ENCODE data around the gene SPRY1. TPM values are rescaled to one million over a fixed set of nuclear protein-coding genes. Genes with fewer than 3 reads are reported as not detected.

The SPRY1 gene
- total and polyA plus RNA-seq, 9 of the 15 experiments (the other 6 are each of a cell fraction or from before 2014, with no cell fraction given), result 0.18 to 1.9 (median 0.45) TPM; not detected in 1

GRCh38 chr4:123349421-123350190, 47.0 kb upstream of the SPRY1 start (continued):
- TF ChIP-seq USF2 (CRISPR knock-in tag; IDR thresholded peaks at IDR 0.05), result no peak
- no peak for TF ChIP-seq CHD1 (IDR thresholded peaks at IDR 0.05; ENCODE audit: low read length)
- peak; percentile 97 for TF ChIP-seq PTTG1 (tag; IDR thresholded peaks at IDR 0.05; ENCODE audit: low read depth)
- peak; percentile 99 for TF ChIP-seq PML (IDR thresholded peaks at IDR 0.05; ENCODE audit: low read length)
- no peak for TF ChIP-seq ZNF232 (CRISPR knock-in tag; IDR thresholded peaks at IDR 0.05)
- TF ChIP-seq NBN (IDR thresholded peaks at IDR 0.05; ENCODE audit: low read depth), result peak; percentile 85
- TF ChIP-seq NFRKB (IDR thresholded peaks at IDR 0.05; ENCODE audit: low read depth), result no peak
- 0 out of 2 replicates have a peak, but pooled peaks have one; percentile 54 for TF ChIP-seq ZFP30 (CRISPR knock-in tag; IDR thresholded peaks at IDR 0.05; ENCODE audit: borderline replicate concordance)
- peak; percentile 88 for TF ChIP-seq ATF3 (IDR thresholded peaks at IDR 0.05)
- TF ChIP-seq ATF3 (CRISPR knock-in tag; conservative IDR thresholded peaks at IDR 0.05), result no peak
- peak; percentile 97 for TF ChIP-seq ZNF695 (CRISPR knock-in tag; IDR thresholded peaks at IDR 0.05)
- peak; percentile 80 for TF ChIP-seq MEIS2 (IDR thresholded peaks at IDR 0.05; ENCODE audit: partially characterized antibody)
- TF ChIP-seq ZNF609 (CRISPR knock-in tag; IDR thresholded peaks at IDR 0.05; ENCODE audit: borderline replicate concordance), result peak; percentile 72; the same call in 1 of the 2 replicates
- no peak for TF ChIP-seq GABPB1 (CRISPR knock-in tag; IDR thresholded peaks at IDR 0.05)
- no peak; the same call in 1 of the 2 replicates for TF ChIP-seq SMC3 (conservative IDR thresholded peaks at IDR 0.05; ENCODE audit: insufficient read depth, low read depth, low read length)
- TF ChIP-seq GABPB2 (CRISPR knock-in tag; conservative IDR thresholded peaks at IDR 0.05), result no peak
- 0 out of 2 replicates have a peak, but pooled peaks have one; percentile 16 for TF ChIP-seq HCFC1 (IDR thresholded peaks at IDR 0.05; ENCODE audit: low read depth, low read length)
- TF ChIP-seq HSF4 (CRISPR knock-in tag; IDR thresholded peaks at IDR 0.05; ENCODE audit: borderline replicate concordance), result peak; percentile 99
- no peak for TF ChIP-seq BRCA1 (IDR thresholded peaks at IDR 0.05)
- TF ChIP-seq BRCA1 (CRISPR knock-in tag; IDR thresholded peaks at IDR 0.05), result no peak
- no peak for TF ChIP-seq HDGF (IDR thresholded peaks at IDR 0.05)

Measured in K562 (cell line).